SK-N-SH (cell line): ENCODE results near the gene ZFX. TPM values are rescaled to one million over a fixed set of nuclear protein-coding genes. Genes with fewer than 3 reads are reported as not detected.

Experiments used
- CTCF ChIA-PET: fragments of 300-600, 350-600 bp; formaldehyde crosslinking; extraction: SDS; loops from one replicate; lab custom pipeline; 2021; lab: Yijun Ruan, JAX
- POLR2A ChIA-PET: fragments of 350-600 bp; sonication (Branson Sonifier 250); formaldehyde crosslinking; extraction: SDS; loops from one replicate; lab custom pipeline; 2020; ENCODE audit warnings: antibody characterized with exemption, inconsistent platforms; lab: Yijun Ruan, JAX
- DNase-seq: peaks from one replicate; pipeline ENCODE4 v3.0.0; 2012
- H2AFZ ChIP-seq: fragments of 200-600 bp; sonication (generic); 2 replicates; pipeline ENCODE4 v1.8.1; 2016; ENCODE audit warnings: antibody characterized with exemption, mild to moderate bottlenecking, low read depth
- H3F3A ChIP-seq: fragments of 200-600 bp; sonication (generic); replicated peaks from 2 replicates; pipeline ENCODE3; 2016; ENCODE audit warnings: antibody characterized with exemption, mild to moderate bottlenecking; ENCODE audit not compliant: insufficient read depth
- H3K27ac ChIP-seq, 2 experiments: fragments of 200-500 bp in 1 of 2; fragments of 200-600 bp in 1 of 2; sonication (Bioruptor generic) in 1 of 2; sonication (generic), shearing (Covaris generic) in 1 of 2; 2 replicates each; pipeline versions ENCODE4 v1.5.1 to v1.6.1; 2014 to 2016; ENCODE audit warnings: low read depth in 2 of 2, inconsistent platforms in 1 of 2, low read length in 1 of 2, mild to moderate bottlenecking in 1 of 2, mixed read lengths in 1 of 2
- H3K27me3 ChIP-seq: fragments of 200-600 bp; sonication (generic), shearing (Covaris generic); 2 replicates; pipeline ENCODE4 v1.6.1; 2016; ENCODE audit warnings: mixed run types; ENCODE audit not compliant: insufficient read depth
- H3K36me3 ChIP-seq, 2 experiments: fragments of 200-500 bp in 1 of 2; fragments of 200-600 bp in 1 of 2; sonication (Bioruptor generic) in 1 of 2; sonication (generic) in 1 of 2; replicated peaks in 1 of 2; 2 replicates each; pipeline versions ENCODE3 to v1.5.1; 2014 to 2016; ENCODE audit warnings: low read length in 1 of 2, mild to moderate bottlenecking in 1 of 2; ENCODE audit not compliant: insufficient read depth in 2 of 2, control insufficient read depth in 1 of 2
- H3K4me1 ChIP-seq, 2 experiments: fragments of 200-500 bp in 1 of 2; fragments of 200-600 bp in 1 of 2; sonication (Bioruptor generic) in 1 of 2; sonication (generic), shearing (Covaris generic) in 1 of 2; 2 replicates each; pipeline versions ENCODE4 v1.5.1 to v1.6.1; 2014 to 2016; ENCODE audit warnings: low read depth in 1 of 2, low read length in 1 of 2, mixed run types in 1 of 2; ENCODE audit not compliant: insufficient read depth in 2 of 2, control insufficient read depth in 1 of 2
- H3K4me2 ChIP-seq: fragments of 200-600 bp; sonication (generic), shearing (Covaris generic); 2 replicates; pipeline ENCODE4 v1.6.1; 2017; ENCODE audit warnings: mixed run types
- H3K4me3 ChIP-seq, 2 experiments: fragments of 200-500 bp in 1 of 2; fragments of 200-600 bp in 1 of 2; sonication (Bioruptor generic) in 1 of 2; sonication (generic), shearing (Covaris generic) in 1 of 2; 2 replicates each; pipeline versions ENCODE4 v1.5.1 to v1.8.1; 2014 to 2016; ENCODE audit warnings: low read depth in 2 of 2, inconsistent platforms in 1 of 2, low read length in 1 of 2, mild to moderate bottlenecking in 1 of 2, mixed read lengths in 1 of 2, moderate library complexity in 1 of 2
- H3K79me2 ChIP-seq: fragments of 200-600 bp; sonication (generic); 2 replicates; pipeline ENCODE4 v1.8.1; 2017; ENCODE audit warnings: mild to moderate bottlenecking; ENCODE audit not compliant: insufficient read depth
- H3K9ac ChIP-seq: fragments of 200-600 bp; sonication (generic); 2 replicates; pipeline ENCODE4 v1.6.1; 2017; ENCODE audit warnings: mixed run types
- H3K9me2 ChIP-seq: fragments of 200-600 bp; sonication (generic); 2 replicates; pipeline ENCODE4 v1.6.1; 2017; ENCODE audit warnings: mixed run types
- H3K9me3 ChIP-seq: fragments of 200-600 bp; sonication (generic); 2 replicates; pipeline ENCODE4 v1.6.1; 2017; ENCODE audit warnings: mixed run types, mild to moderate bottlenecking, moderate library complexity
- H4K20me1 ChIP-seq: fragments of 200-600 bp; sonication (generic); 2 replicates; pipeline ENCODE4 v1.6.1; 2017; ENCODE audit warnings: mild to moderate bottlenecking, mixed run types; ENCODE audit not compliant: insufficient read depth
- CHD2 ChIP-seq: fragments of 150-350 bp; IDR thresholded peaks from 2 replicates; pipeline ENCODE4 v1.6.1; 2018; ENCODE audit warnings: low read length; ENCODE audit not compliant: partially characterized antibody
- ELF1 ChIP-seq: IDR thresholded peaks from 2 replicates; pipeline ENCODE4 v1.4.0; 2012
- FOSL2 ChIP-seq: IDR thresholded peaks from 2 replicates; pipeline ENCODE4 v1.4.0; 2012; ENCODE audit warnings: low read depth, mild to moderate bottlenecking, moderate library complexity, borderline replicate concordance
- FOXM1 ChIP-seq: IDR thresholded peaks from 2 replicates; pipeline ENCODE4 v1.4.0; 2012; ENCODE audit warnings: low read depth, mild to moderate bottlenecking
- MEF2A ChIP-seq: IDR thresholded peaks from 2 replicates; pipeline ENCODE4 v1.4.0; 2012; ENCODE audit warnings: low read depth, borderline replicate concordance
- NFIC ChIP-seq: IDR thresholded peaks from 2 replicates; pipeline ENCODE4 v1.4.0; 2012; ENCODE audit warnings: borderline replicate concordance
- RCOR1 ChIP-seq: fragments of 150-350 bp; IDR thresholded peaks from 2 replicates; pipeline ENCODE4 v1.6.1; 2017; ENCODE audit warnings: antibody characterized with exemption, low read length
- REST ChIP-seq: IDR thresholded peaks from 2 replicates; pipeline ENCODE4 v1.6.1; 2012; ENCODE audit warnings: mild to moderate bottlenecking, low read depth, low read length, moderate library complexity
- RXRA ChIP-seq: IDR thresholded peaks from 2 replicates; pipeline ENCODE4 v1.4.0; 2012; ENCODE audit warnings: low read depth, mild to moderate bottlenecking, borderline replicate concordance
- SMC3 ChIP-seq: IDR thresholded peaks from 2 replicates; pipeline ENCODE4 v1.6.1; 2012; ENCODE audit warnings: low read depth, low read length, improper control_type of control experiment
- TAF1 ChIP-seq: IDR thresholded peaks from 2 replicates; pipeline ENCODE4 v1.6.1; 2012; ENCODE audit warnings: low read depth, mild to moderate bottlenecking, low read length, moderate library complexity, borderline replicate concordance
- USF1 ChIP-seq: IDR thresholded peaks from 2 replicates; pipeline ENCODE4 v1.4.0; 2012; ENCODE audit warnings: low read depth, borderline replicate concordance
- YY1 ChIP-seq: IDR thresholded peaks from 2 replicates; pipeline ENCODE4 v1.4.0; 2012; ENCODE audit warnings: low read depth, mild to moderate bottlenecking
- ZBTB33 ChIP-seq: IDR thresholded peaks from 2 replicates; pipeline ENCODE4 v1.4.0; 2012; ENCODE audit warnings: low read depth, borderline replicate concordance
- WGBS: methylation state at CpG from one replicate; pipeline ENCODE4 v1.1.6; 2017; ENCODE audit warnings: low lambda C conversion rate; 5-methylcytosine and 5-hydroxymethylcytosine counted together
- polyA plus RNA-seq, 3 experiments: library from polyadenylated mRNA; depleted of rRNA; stranded (reverse); fragments of >200 nt; gene quantifications; 2 replicates each; pipeline ENCODE4 v1.2.3, GENCODE V29; 2012
- TF ChIP-seq, protein P1 (sequence below): fragments of 150-350 bp; IDR thresholded peaks from 2 replicates; pipeline ENCODE4 v1.6.1; 2017; ENCODE audit warnings: antibody characterized with exemption, low read length, low read depth, borderline replicate concordance

ZFX gene
- polyA plus RNA-seq, 1 of the 3 experiments (the other 2 are of a cell fraction) = 9.0 TPM

- Histone ChIP-seq H4K20me1 (peaks cover 98% of the 10 kb centered on the region), H2AFZ (no peak overlapping the region), H3K9me3 (no peaks in the 10 kb centered on the region), H3K4me2 (no peak overlapping the region), H3K27me3 (no peaks in the 10 kb centered on the region), H3K27ac (no peak overlapping the region), H3K79me2 (peaks cover 100% of the 10 kb centered on the region), H3K36me3 (peaks cover 6 to 32% of the 10 kb centered on the region in 2 experiments), H3K4me1 (peaks cover 0 to 18% of the 10 kb centered on the region in 2 experiments), H3F3A (peaks cover 17% of the 10 kb centered on the region), H3K4me3 (no peak overlapping the region), H3K9me2 (no peaks in the 10 kb centered on the region), H3K9ac (no peak overlapping the region)
- 94% methylated on average over 2 of the region's 2 CpGs for WGBS
- ChIA-PET POLR2A (no interaction called here), CTCF (interaction anchor here (1.0 to 1.2 kb wide), 2 partner anchors 11 to 16 kb away, joined by 3 to 4 read pairs; partner anchors contain the start of gene ZFX)
- no peak for TF ChIP-seq FOSL2
- TF ChIP-seq FOXM1 = no peak
- no peak for TF ChIP-seq REST
- DNase-seq = no peak
These were observed 16.5 kb downstream of the ZFX start for GRCh38 chrX:24166078-24166477.

DNA sequence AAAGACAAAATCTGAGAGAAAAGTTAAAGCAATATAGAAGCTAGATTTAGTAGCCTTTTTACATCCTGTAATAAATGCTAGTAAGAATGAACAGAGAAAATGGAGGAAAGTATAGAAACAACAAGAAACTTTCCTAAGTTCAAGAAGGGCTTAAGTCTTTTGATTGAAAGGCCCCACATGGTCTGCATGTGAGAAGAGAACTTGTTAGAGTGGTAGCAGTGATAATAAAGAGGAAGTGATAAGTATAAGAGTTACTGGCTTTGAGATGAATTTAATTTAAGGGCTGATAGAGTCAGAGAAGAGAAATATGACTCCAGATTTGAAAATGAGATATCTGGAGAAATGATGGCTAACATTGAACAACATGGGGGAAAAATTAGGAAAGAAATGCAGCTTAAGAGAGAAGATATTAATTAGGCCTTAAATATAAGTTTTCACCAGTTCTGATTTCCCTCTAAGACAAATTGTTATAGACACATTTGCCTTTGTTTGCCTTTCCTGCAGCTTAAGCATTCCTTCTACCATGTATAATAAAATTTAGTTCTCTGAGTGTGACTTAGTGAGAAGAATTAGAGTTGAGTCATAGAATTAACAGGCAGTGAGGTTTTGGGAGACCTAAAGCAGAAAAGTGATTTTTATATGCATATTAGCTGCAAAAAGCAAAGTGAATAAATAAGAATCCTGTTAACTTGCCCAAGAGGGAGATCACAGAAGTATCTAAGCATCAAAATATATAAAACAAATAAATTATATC, 18.4 kb downstream of the ZFX start:
- Histone ChIP-seq H3F3A (peaks cover 28% of the 10 kb centered on the region), H3K27me3 (no peaks in the 10 kb centered on the region), H3K9me3 (no peaks in the 10 kb centered on the region), H3K9me2 (no peaks in the 10 kb centered on the region), H3K4me1 (peaks cover 0 to 24% of the 10 kb centered on the region in 2 experiments; a peak in 3 of 4 replicates), H3K4me3 (no peak overlapping the region), H3K4me2 (no peak overlapping the region), H4K20me1 (peaks cover 98% of the 10 kb centered on the region), H2AFZ (no peak overlapping the region), H3K36me3 (peaks cover 10 to 27% of the 10 kb centered on the region in 2 experiments), H3K27ac (peak overlapping the region in 1 of 2 experiments; percentile 40; a peak in 2 of 4 replicates), H3K79me2 (peaks cover 99% of the 10 kb centered on the region), H3K9ac (no peak overlapping the region)
- TF ChIP-seq USF1 (no peak), TAF1 (no peak), SMC3 (no peak), CHD2 (no peak), MEF2A (no peak), RXRA (no peak), YY1 (no peak), ZBTB33 (no peak), ELF1 (no peak), RCOR1 (no peak), FOSL2 (no peak), NFIC (no peak)
- TF ChIP-seq, protein P1, sequence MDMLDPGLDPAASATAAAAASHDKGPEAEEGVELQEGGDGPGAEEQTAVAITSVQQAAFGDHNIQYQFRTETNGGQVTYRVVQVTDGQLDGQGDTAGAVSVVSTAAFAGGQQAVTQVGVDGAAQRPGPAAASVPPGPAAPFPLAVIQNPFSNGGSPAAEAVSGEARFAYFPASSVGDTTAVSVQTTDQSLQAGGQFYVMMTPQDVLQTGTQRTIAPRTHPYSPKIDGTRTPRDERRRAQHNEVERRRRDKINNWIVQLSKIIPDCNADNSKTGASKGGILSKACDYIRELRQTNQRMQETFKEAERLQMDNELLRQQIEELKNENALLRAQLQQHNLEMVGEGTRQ = no peak
- POLR2A ChIA-PET = no interaction called here
- no peak for DNase-seq
- CTCF ChIA-PET = no interaction called here
